ENCODE measurements around the gene U2AF2.

DNA sequence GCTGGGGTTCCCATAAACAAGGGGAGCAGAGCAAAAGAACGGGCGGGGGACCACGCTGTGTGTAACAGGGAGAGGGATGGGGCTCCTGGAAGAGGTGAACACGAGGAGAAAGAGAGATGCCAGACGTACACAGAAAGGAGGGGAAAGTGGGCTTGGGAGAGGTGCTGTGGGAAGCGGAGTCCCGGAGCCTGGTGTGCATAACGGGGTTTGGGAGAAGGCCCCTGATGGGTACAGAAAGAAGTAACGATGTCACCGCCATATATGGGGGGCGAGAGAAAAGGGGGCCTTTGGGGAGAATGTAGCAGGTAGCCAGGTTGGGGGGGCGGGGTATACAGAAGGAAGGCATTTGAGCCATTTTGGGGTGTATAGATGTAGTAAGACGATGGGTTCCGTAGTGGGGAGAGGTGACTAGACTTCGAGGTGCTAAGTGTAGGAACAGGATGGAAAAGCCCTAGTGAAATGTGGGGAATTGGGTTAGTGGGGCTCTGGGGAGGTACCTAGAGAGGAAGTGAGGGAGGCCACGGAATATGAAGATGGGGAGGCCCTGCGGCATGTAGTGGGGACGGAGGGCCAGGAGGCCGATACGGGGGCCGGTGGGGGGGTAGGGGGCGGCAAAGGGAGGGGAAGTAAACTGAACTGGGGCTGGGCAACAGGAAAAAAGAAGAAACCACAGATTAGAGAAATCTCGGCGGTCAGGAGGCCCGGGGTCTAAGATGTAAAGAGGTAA lies 13.2 kb upstream of the U2AF2 start:
- TF ChIP-seq, protein P1, sequence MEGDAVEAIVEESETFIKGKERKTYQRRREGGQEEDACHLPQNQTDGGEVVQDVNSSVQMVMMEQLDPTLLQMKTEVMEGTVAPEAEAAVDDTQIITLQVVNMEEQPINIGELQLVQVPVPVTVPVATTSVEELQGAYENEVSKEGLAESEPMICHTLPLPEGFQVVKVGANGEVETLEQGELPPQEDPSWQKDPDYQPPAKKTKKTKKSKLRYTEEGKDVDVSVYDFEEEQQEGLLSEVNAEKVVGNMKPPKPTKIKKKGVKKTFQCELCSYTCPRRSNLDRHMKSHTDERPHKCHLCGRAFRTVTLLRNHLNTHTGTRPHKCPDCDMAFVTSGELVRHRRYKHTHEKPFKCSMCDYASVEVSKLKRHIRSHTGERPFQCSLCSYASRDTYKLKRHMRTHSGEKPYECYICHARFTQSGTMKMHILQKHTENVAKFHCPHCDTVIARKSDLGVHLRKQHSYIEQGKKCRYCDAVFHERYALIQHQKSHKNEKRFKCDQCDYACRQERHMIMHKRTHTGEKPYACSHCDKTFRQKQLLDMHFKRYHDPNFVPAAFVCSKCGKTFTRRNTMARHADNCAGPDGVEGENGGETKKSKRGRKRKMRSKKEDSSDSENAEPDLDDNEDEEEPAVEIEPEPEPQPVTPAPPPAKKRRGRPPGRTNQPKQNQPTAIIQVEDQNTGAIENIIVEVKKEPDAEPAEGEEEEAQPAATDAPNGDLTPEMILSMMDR (IDR thresholded peaks at IDR 0.05) = no peak
- no peak for TF ChIP-seq POLR2A (IDR thresholded peaks at IDR 0.05)

All from esophagus squamous epithelium (tissue), 4 donors.